A673 (cell line): ENCODE results near the gene LAMA3. TPM values are rescaled to one million over a fixed set of nuclear protein-coding genes. Genes with fewer than 3 reads are reported as not detected.

Experiments used
- BruUV-seq: library from RNA; stranded (reverse); fragments of 400-500 nt; replicated peaks from 2 replicates; lab custom pipeline; 2021; lab: Mats Ljungman, UMichigan
- CTCF ChIA-PET: fragments of 300-600 bp; sonication (Branson Sonifier 250); formaldehyde crosslinking; loops from one replicate; lab custom pipeline; 2022; ENCODE audit warnings: antibody characterized with exemption; lab: Charles Lee
- POLR2A ChIA-PET: fragments of 300-600 bp; sonication (Branson Sonifier 250); formaldehyde crosslinking; loops from one replicate; lab custom pipeline; 2022; ENCODE audit warnings: antibody characterized with exemption; ENCODE audit not compliant: low non-redundant PET; lab: Charles Lee
- DNase-seq: peaks from one replicate; pipeline ENCODE4 v3.0.0-alpha.2; 2015; ENCODE audit warnings: low spot score
- H3K27ac ChIP-seq: fragments of 200-600 bp; sonication (generic); 2 replicates; pipeline ENCODE4 v1.5.1; 2016; ENCODE audit warnings: mixed run types, low read depth, mild to moderate bottlenecking, mixed read lengths, antibody characterized with exemption, low read length; ENCODE audit not compliant: poor library complexity, severe bottlenecking
- H3K27me3 ChIP-seq: fragments of 200-600 bp; sonication (generic); replicated peaks from 2 replicates; pipeline ENCODE4 v1.6.1; 2017; ENCODE audit warnings: mixed run types, low read depth, mild to moderate bottlenecking, mixed read lengths, antibody characterized with exemption, low read length; ENCODE audit not compliant: insufficient read depth, poor library complexity
- H3K36me3 ChIP-seq: fragments of 200-600 bp; sonication (generic); 2 replicates; pipeline ENCODE4 v1.6.1; 2016; ENCODE audit warnings: mixed run types, mild to moderate bottlenecking, mixed read lengths, antibody characterized with exemption, low read length; ENCODE audit not compliant: insufficient read depth, poor library complexity, severe bottlenecking
- H3K4me1 ChIP-seq: fragments of 200-600 bp; sonication (generic); 2 replicates; pipeline ENCODE4 v1.6.1; 2017; ENCODE audit warnings: mixed run types, mild to moderate bottlenecking, mixed read lengths, antibody characterized with exemption, low read length; ENCODE audit not compliant: insufficient read depth, poor library complexity, severe bottlenecking
- H3K4me3 ChIP-seq: fragments of 200-600 bp; sonication (generic); 2 replicates; pipeline ENCODE4 v1.5.1; 2016; ENCODE audit warnings: low read depth, mixed run types, mild to moderate bottlenecking, mixed read lengths, low read length; ENCODE audit not compliant: poor library complexity, severe bottlenecking
- H3K9me3 ChIP-seq: fragments of 200-600 bp; sonication (generic); 2 replicates; pipeline ENCODE4 v1.6.1; 2016; ENCODE audit warnings: mixed run types, low read depth, mild to moderate bottlenecking, mixed read lengths, antibody characterized with exemption, low read length; ENCODE audit not compliant: poor library complexity, severe bottlenecking
- CTCF ChIP-seq: fragments of 300-800, 200-600 bp; sonication (generic); conservative IDR thresholded peaks from 2 replicates; pipeline ENCODE4 v1.5.1; 2017; ENCODE audit warnings: low read depth, mild to moderate bottlenecking, antibody characterized with exemption, low read length, moderate library complexity, mixed read lengths
- intact Hi-C: fragments of 100-400 bp; cut with micrococcal nuclease; formaldehyde crosslinking; loops from one replicate; pipeline ENCODE4 v1.10.0; 2022; ENCODE audit not compliant: unreplicated experiment
- total RNA-seq: library from RNA; stranded (reverse); gene quantifications from 2 replicates; pipeline ENCODE4 v1.2.3, GENCODE V29; 2021

LAMA3 gene
- total RNA-seq, 1 experiment from 2014 or later, result 2.7 TPM

GRCh38 chr18:24003903-24004640 lies 314.8 kb downstream of the LAMA3 start:
- intact Hi-C loops, result no loop called here
- Histone ChIP-seq H3K27me3 (peaks cover under 1% of the 10 kb centered on the region), H3K27ac (no peak overlapping the region), H3K4me3 (no peak overlapping the region), H3K9me3 (no peaks in the 10 kb centered on the region), H3K36me3 (no peaks in the 10 kb centered on the region), H3K4me1 (no peaks in the 10 kb centered on the region)
- CTCF ChIA-PET, result no interaction called here
- POLR2A ChIA-PET, result no interaction called here
- DNase-seq, result no peak
- BruUV-seq, result no TSS peak
- no peak for TF ChIP-seq CTCF

Other genes with a start within 250 kb of the LAMA3 start
- gene RIOK3, start 236.2 kb upstream of the LAMA3 start, total RNA-seq, result 34.7 and 35.8 TPM in 2 replicates
- gene RMC1, start 185.9 kb upstream of the LAMA3 start, total RNA-seq, result 38.1 and 39.8 TPM in 2 replicates
- gene NPC1, start 102.9 kb upstream of the LAMA3 start, total RNA-seq, result 50.5 and 53.0 TPM in 2 replicates
- 2.6 and 2.8 TPM in 2 replicates for gene ANKRD29, start 26.5 kb upstream of the LAMA3 start, total RNA-seq